Effector CD8-positive, alpha-beta T cell (primary cell): ENCODE data around the gene MYH15.

Source experiments
- DNase-seq: peaks from one replicate; lab custom pipeline; 2025; lab: John Stamatoyannopoulos, UW
- total RNA-seq, 4 experiments: gene quantifications; one replicate each; lab custom pipeline; 2026; lab: John Stamatoyannopoulos, UW

The MYH15 gene
- 0 to 0.73 (median 0.55) reads per million in 4 experiments for total RNA-seq

GRCh38 chr3:108510496-108510895, at the start of gene MYH15:
Gene MYH15 (minus strand): TSS chr3:108510596. CDS start chr3:108510530, 66 bp downstream.
- DNase-seq, result no peak

DNA sequence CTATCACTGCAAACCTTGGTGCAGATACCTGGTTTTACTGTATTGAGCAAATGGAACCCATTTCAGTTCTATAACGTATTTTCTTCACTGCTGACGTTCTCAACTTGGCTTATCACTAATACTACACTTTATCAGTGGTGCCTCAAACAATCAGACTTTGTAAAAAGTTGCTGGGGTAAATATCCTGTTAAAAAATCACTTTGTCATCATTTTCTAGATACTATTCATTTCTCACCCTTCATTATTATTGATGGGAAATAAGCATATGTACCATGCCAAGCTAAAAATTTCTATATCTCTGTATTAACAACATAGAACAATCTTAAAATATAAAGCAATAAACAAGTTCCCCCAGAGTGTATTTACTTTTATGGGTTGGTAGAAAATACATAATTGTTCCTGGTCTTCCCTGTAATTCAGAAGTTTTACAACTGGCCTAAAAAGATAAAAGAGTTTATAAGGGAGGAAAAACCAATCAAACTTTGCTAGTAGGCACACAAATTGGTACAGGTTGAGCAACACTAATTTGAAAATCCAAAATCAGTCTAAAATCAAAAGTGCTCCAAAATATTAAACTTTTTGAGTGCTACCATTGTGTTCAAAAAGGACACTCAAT, 45.7 kb upstream of the MYH15 start:
- no peak for DNase-seq

- no peak for DNase-seq
These were observed 44.6 kb upstream of the MYH15 start for GRCh38 chr3:108554913-108555571.

DNA sequence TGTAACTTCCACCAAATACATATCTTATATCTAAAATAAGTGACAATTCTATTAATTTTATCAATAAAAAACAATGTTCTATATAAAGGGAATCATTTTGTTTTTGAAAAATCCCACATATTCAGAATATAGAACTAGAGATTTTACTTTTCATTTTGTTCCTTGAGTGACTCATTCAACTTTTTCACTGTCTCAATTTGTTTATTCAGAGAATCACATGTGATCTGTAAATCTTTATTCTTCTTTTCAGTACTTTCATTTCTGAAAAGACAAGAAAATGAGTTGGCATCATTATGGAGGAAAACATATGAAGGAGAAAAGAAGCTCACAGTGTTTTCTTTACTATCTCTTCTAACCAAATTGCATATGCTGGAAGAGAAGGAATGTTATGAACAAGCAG, 43.8 kb upstream of the MYH15 start:
- no peak for DNase-seq

DNA sequence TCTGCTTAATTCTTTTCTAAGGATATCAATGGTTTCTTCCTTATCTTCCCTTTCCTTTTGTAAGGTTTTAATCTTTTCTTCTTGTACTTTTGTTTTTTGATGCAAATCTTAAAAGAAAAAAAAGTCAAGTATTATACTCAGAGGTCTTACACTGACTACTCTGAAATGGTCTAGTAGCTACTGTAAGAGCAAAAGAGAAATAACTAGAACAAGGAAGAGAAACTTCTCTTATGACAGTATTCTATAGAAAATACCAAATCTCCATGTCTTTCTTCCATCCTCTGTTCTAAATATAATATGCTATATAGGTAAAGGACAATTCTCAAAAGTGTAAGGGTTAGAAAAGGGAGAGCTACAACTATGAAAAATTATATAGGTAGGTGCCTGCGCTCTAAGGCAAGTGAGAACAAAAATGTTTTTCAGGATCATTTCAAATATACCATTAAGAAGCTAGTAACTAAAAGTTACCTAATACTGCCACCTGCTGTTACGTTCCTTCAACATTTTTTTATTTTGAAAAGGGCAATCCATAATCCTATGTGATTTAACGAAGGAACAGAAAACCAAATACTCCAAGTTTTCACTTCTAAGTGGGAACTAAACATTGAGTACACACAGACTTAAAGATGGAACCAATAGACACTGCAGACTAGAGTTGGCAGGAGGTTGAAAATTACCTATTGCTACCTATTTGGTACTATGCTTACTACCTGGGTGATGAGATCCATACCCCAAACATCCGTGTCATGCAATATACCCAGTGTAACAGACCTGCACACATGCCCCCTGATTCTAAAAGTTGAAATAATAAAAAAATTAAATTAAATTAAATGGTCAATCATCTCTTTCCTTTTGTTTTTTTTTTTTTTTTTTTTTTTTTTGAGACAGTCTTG, 42.1 kb upstream of the MYH15 start:
- DNase-seq, result no peak

- no peak for DNase-seq
These were observed 38.5 kb upstream of the MYH15 start for GRCh38 chr3:108548886-108549285.

GRCh38 chr3:108548304-108548703, 37.9 kb upstream of the MYH15 start:
- no peak for DNase-seq

DNA sequence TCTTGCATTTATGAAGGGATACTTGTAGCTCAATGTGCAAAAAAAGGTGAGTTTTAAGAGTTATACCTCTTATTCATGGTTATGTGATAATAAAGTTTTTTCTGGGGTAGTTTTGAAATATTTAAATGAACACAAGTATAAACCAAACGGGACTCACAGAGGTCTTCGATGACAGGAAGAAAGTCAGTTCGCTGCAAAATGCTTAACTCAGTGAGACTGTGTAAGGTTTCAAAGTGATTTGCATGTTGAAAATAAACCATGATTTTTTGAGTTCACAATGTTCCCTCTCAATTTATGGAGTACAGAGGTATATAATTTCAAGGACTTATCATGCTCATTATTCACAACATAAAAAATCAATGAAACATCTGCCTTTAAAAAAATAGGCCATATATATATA, 36.3 kb upstream of the MYH15 start:
- DNase-seq, result no peak

DNA sequence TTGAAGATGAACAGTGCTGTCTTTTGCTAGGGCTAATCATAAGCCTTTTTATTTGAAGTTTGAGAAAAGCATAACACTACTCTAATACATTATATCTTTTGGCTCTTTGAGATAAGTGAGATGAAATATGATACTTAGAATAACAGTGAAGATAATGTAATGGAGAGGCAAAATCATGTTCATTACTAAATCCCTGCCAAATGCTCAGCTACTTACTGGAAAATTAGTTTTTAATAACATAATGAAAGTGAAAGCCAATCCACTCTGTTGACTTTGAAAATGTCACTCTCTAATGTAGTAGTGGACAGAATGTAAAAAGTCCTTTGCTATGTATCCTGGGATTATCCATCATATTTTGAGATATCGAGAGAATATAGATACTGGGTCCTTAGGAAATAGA, 35.9 kb upstream of the MYH15 start:
- no peak for DNase-seq

- no peak for DNase-seq
These were observed 27.7 kb upstream of the MYH15 start for GRCh38 chr3:108538083-108538482.

DNA sequence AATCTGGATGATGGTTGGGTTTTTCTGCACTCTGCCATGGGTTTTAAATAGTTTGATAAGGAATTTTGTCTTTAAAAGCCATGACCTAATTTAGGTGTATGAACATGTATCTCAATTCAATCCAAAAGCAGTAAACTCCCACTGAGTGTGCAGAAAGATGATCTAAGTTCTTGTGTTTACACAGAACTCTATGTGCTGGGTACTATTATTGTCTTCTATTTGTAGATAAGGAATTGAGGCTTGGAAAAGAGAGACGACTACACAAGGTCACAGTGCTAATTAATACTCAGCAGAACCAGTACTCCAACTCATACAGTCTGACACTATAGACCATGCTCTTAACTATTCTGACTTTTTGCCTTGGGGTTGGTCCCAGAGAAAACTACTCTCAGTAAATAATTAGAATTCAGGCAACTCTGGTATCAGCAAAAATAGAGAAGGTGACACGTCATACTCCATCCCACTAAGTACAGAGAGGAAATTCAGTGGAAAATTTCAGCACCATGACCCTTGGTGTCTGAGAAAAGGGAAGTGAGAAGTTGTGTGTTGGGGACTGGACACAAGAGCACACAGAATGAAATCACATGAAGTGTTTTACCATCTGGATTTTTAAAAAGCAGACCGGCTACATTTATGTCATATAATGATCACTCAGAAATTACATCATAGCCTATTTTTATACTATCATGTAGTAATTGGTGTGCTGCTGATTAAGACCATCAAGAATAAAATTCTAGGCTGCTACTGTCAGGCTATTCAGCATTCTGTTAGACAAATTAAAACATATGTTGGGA, 18.3 kb upstream of the MYH15 start:
- no peak for DNase-seq

- DNase-seq, result no peak
These were observed 17.4 kb upstream of the MYH15 start for GRCh38 chr3:108527817-108528216.

GRCh38 chr3:108527109-108527508, 16.7 kb upstream of the MYH15 start:
- no peak for DNase-seq

GRCh38 chr3:108525971-108526370, 15.6 kb upstream of the MYH15 start:
- DNase-seq, result no peak

- DNase-seq, result no peak
These were observed 14.9 kb upstream of the MYH15 start for GRCh38 chr3:108525256-108525655.

DNA sequence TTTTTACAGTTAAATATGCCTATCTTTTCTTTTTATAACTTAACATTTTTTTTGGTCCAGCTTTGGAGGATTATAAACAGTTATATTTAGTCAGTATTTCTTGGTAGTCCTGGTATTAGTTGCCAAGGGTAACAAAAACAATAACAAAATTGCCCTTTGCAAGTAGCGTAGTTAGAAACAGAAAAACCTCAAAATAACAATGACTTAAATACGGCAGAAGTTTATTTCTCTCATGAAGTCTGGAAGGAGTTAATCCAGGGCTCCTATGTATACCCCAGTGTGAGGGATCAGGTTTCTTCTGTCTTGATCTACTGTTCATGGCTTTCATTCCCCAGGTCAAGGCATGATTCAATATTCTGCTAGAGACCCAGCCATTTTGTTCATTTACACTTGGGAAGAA, 14.1 kb upstream of the MYH15 start:
- DNase-seq, result no peak

DNA sequence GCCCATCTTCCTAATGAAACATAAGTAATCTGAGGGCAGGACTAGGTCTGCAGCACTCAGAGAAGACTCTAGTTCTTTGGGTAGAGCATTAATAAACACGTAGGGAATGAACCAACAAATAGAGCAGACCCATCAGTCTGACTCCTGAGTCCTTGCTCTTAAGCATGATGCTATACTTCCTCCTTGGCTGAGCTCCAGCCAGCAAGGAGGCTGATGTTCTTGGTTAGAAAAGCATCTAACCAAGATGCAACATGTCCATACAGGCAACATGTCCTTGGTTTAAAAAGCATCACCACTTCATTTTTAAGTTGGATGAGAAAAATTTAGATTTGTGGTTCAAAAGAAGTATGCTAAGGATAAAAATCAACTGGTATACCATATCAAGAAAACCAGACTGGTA, 8.5 kb upstream of the MYH15 start:
- no peak for DNase-seq

- DNase-seq, result no peak
These were observed 6.5 kb upstream of the MYH15 start for GRCh38 chr3:108516881-108517280.

GRCh38 chr3:108513961-108514360, 3.6 kb upstream of the MYH15 start:
- no peak for DNase-seq

- no peak for DNase-seq
These were observed 2.3 kb upstream of the MYH15 start for GRCh38 chr3:108512671-108513070.

GRCh38 chr3:108511490-108511889, 1.1 kb upstream of the MYH15 start:
- no peak for DNase-seq

DNA sequence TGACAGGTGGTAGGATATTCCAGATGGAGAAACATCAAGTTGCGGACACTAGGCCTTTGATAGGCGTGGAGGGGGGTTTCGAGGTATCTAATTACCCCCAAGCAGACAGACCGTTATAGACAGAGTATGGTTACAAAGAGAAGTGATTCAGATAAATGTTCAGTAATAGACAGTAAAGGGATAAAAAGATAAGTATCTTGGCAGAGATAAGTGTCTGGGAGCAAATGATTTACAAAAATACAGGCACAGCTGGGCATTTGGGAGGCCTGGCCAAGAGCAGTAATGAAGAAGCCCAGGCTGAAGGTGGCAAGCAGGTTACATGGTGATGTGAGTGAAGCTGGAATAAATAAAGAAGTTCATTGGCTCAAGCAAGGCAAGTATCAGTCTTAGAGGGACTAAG, 659 bp upstream of the MYH15 start:
- no peak for DNase-seq
